Stimulated activated CD8-positive, alpha-beta memory T cell treated with anti-CD3 and anti-CD28 coated beads, Interleukin-12 subunit alpha, Interleukin-12 subunit beta, amount 100 ng/mL, for 24 hours (primary cell): ENCODE measurements around the gene MPC2.
"Not testable (repeated sequence)": the region's sequence is repeated elsewhere in the genome, so short reads cannot be mapped to it uniquely, and the experiment has no call there.

Source experiments
- DNase-seq: peaks from one replicate; pipeline ENCODE4 v3.0.0-alpha.2; 2020; ENCODE audit errors: extremely low read depth

The MPC2 gene

GRCh38 chr1:167934426-167935215 lies 2.3 kb downstream of the MPC2 start:
- no peak for DNase-seq

- no peak for DNase-seq
These were observed 3.1 kb downstream of the MPC2 start for GRCh38 chr1:167933788-167934187.

GRCh38 chr1:167929725-167930124 lies 7.1 kb downstream of the MPC2 start:
- no peak for DNase-seq

GRCh38 chr1:167928919-167929318 lies 8.0 kb downstream of the MPC2 start:
- DNase-seq = not testable (repeated sequence)

- DNase-seq = no peak
These were observed 8.4 kb downstream of the MPC2 start for GRCh38 chr1:167928457-167928852.

- DNase-seq = no peak
These were observed 9.7 kb downstream of the MPC2 start for GRCh38 chr1:167927046-167927754.

- DNase-seq = no peak
These were observed 10.3 kb downstream of the MPC2 start for GRCh38 chr1:167926486-167926997.

- DNase-seq = no peak
These were observed 12.2 kb downstream of the MPC2 start for GRCh38 chr1:167924543-167925231.

- no peak for DNase-seq
These were observed 12.8 kb downstream of the MPC2 start for GRCh38 chr1:167924102-167924501.

- no peak for DNase-seq
These were observed 13.4 kb downstream of the MPC2 start for GRCh38 chr1:167923324-167924056.

GRCh38 chr1:167922611-167923074 lies 14.2 kb downstream of the MPC2 start:
- no peak for DNase-seq

GRCh38 chr1:167922023-167922422 lies 14.8 kb downstream of the MPC2 start:
- DNase-seq = no peak

GRCh38 chr1:167916766-167917511 lies 19.9 kb downstream of the MPC2 start:
- DNase-seq = no peak

- no peak for DNase-seq
These were observed 21.3 kb downstream of the MPC2 start for GRCh38 chr1:167915569-167915968.

GRCh38 chr1:167913895-167914496 lies 22.9 kb downstream of the MPC2 start, which contains the start of gene ADCY10:
Gene ADCY10 (minus strand): TSS chr1:167914134. CDS start chr1:167905140, 8,994 bp downstream.
- DNase-seq = no peak

GRCh38 chr1:167912294-167912693 lies 24.6 kb downstream of the MPC2 start:
- no peak for DNase-seq

- no peak for DNase-seq
These were observed 25.5 kb downstream of the MPC2 start for GRCh38 chr1:167911413-167911812.

GRCh38 chr1:167910530-167910929 lies 26.3 kb downstream of the MPC2 start:
- DNase-seq = no peak

GRCh38 chr1:167909691-167910180 lies 27.1 kb downstream of the MPC2 start:
- no peak for DNase-seq

GRCh38 chr1:167905671-167906070 lies 31.2 kb downstream of the MPC2 start:
- no peak for DNase-seq
